Osteocyte (in vitro differentiated cells): ENCODE results near the gene ZFAND6. TPM values are rescaled to one million over a fixed set of nuclear protein-coding genes. Genes with fewer than 3 reads are reported as not detected.
"Not testable (repeated sequence)": the region's sequence is repeated elsewhere in the genome, so short reads cannot be mapped to it uniquely, and the experiment has no call there.

Experiments
- DNase-seq: peaks from one replicate; pipeline ENCODE4 v3.0.0; 2021; ENCODE audit warnings: mixed read lengths; ENCODE audit not compliant: unreplicated experiment; ENCODE audit errors: extremely low spot score
- H3K27ac Mint-ChIP-seq: one replicate; pipeline ENCODE4 v1.8.0; 2021; ENCODE audit warnings: mild to moderate bottlenecking, mixed read lengths; ENCODE audit not compliant: unreplicated experiment
- H3K27me3 Mint-ChIP-seq: one replicate; pipeline ENCODE4 v1.8.0; 2021; ENCODE audit warnings: mixed read lengths; ENCODE audit not compliant: unreplicated experiment
- H3K36me3 Mint-ChIP-seq: one replicate; pipeline ENCODE4 v1.8.0; 2021; ENCODE audit warnings: mixed read lengths; ENCODE audit not compliant: unreplicated experiment
- H3K4me1 Mint-ChIP-seq: one replicate; pipeline ENCODE4 v1.8.0; 2021; ENCODE audit warnings: mixed read lengths; ENCODE audit not compliant: unreplicated experiment
- H3K4me3 Mint-ChIP-seq: one replicate; pipeline ENCODE4 v1.8.0; 2021; ENCODE audit warnings: mild to moderate bottlenecking, moderate library complexity, mixed read lengths; ENCODE audit not compliant: unreplicated experiment
- H3K9me3 Mint-ChIP-seq: one replicate; pipeline ENCODE4 v1.8.0; 2021; ENCODE audit warnings: mixed read lengths; ENCODE audit not compliant: unreplicated experiment
- total RNA-seq: library from RNA; stranded (reverse); gene quantifications from 2 replicates; pipeline ENCODE4 v1.2.1, GENCODE V29; 2021
- TF ChIP-seq, protein P1 (sequence below): fragments of 200-600 bp; sonication (generic); IDR thresholded peaks from 2 replicates; pipeline ENCODE4 v1.5.0; 2021; ENCODE audit warnings: antibody characterized with exemption, mild to moderate bottlenecking, moderate library complexity

The ZFAND6 gene
- total RNA-seq, 1 donor from 2014 or later: 63.8 TPM

- Mint-ChIP-seq H3K4me1 (peaks cover 2% of the 10 kb centered on the region), H3K27ac (no peak overlapping the region), H3K9me3 (peaks cover 8% of the 10 kb centered on the region), H3K4me3 (no peak overlapping the region), H3K27me3 (no peaks in the 10 kb centered on the region), H3K36me3 (no peaks in the 10 kb centered on the region)
- DNase-seq: no peak
- TF ChIP-seq, protein P1, sequence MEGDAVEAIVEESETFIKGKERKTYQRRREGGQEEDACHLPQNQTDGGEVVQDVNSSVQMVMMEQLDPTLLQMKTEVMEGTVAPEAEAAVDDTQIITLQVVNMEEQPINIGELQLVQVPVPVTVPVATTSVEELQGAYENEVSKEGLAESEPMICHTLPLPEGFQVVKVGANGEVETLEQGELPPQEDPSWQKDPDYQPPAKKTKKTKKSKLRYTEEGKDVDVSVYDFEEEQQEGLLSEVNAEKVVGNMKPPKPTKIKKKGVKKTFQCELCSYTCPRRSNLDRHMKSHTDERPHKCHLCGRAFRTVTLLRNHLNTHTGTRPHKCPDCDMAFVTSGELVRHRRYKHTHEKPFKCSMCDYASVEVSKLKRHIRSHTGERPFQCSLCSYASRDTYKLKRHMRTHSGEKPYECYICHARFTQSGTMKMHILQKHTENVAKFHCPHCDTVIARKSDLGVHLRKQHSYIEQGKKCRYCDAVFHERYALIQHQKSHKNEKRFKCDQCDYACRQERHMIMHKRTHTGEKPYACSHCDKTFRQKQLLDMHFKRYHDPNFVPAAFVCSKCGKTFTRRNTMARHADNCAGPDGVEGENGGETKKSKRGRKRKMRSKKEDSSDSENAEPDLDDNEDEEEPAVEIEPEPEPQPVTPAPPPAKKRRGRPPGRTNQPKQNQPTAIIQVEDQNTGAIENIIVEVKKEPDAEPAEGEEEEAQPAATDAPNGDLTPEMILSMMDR: no peak
These were observed 44.3 kb upstream of the ZFAND6 start for GRCh38 chr15:80015156-80015555.

DNA sequence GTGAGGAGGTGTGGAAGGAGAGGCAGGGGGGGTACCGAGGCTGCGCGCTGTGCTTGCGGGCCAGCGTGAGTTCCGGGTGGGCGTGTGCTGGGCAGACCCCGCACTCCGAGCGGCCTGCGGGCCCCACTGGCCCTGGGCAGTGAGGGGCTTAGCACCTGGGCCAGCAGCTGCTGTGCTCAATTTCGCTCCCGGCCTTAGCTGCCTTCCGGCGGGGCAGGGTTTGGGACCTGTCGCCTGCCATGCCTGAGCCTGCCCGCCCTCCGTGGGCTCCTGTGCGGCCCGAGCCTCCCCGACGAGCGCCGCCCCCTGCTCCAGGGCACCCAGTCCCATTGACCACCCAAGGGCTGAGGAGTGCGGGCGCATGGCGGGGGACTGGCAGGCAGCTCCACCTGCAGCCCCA is 43.0 kb upstream of the ZFAND6 start:
- H3K9me3 Mint-ChIP-seq, DNase-seq, H3K27ac Mint-ChIP-seq, H3K4me1 Mint-ChIP-seq, H3K4me3 Mint-ChIP-seq, H3K27me3 Mint-ChIP-seq, H3K36me3 Mint-ChIP-seq: not testable (repeated sequence)

DNA sequence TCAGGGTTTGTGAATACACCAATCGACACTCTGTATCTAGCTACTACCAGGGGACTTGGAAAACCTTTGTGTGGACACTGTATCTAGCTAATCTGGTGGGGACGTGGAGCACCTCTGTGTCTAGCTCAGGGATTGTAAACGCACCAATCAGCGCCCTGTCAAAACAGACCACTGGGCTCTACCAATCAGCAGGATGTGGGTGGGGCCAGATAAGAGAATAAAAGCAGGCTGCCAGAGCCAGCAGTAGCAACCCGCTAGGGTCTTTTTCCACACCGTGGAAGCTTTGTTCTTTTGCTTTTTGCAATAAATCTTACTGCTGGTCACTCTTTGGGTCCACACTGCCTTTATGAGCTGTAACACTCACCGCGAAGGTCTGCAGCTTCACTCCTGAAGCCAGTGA is 42.3 kb upstream of the ZFAND6 start:
- not testable (repeated sequence) for H3K36me3 Mint-ChIP-seq, H3K27ac Mint-ChIP-seq, H3K4me1 Mint-ChIP-seq, H3K4me3 Mint-ChIP-seq, H3K27me3 Mint-ChIP-seq, H3K9me3 Mint-ChIP-seq, DNase-seq

DNA sequence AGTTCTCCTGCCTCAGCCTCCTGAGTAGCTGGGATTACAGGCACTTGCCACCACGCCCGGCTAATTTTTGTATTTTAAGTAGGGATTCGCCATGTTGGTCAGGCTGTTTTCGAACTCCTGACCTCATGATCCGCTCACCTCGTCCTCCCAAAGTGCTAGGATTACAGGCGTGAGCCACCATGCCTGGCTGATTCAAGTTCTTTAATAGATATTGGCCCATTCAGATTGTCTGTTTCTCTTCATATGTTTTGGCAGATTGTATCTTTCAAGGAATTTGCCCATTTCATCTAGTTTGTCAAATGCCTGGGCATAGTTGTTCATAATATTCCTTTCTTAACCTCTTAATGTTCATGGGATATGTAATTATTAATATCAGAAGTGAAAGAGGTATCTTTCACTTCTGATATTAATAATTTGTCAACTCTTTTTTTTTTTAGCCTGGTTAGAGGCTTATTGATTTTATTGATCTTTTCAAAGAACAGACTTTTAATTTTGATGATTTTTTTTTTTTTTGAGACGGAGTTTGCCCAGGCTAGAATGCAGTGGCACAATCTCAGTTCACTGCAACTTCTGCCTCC is 40.2 kb upstream of the ZFAND6 start:
- no peaks in the 10 kb centered on the region for H3K27me3 Mint-ChIP-seq
- H3K4me3 Mint-ChIP-seq: no peak overlapping the region
- no peaks in the 10 kb centered on the region for H3K4me1 Mint-ChIP-seq
- peaks cover 7% of the 10 kb centered on the region for H3K9me3 Mint-ChIP-seq
- DNase-seq: no peak
- TF ChIP-seq, protein P1: no peak
- H3K27ac Mint-ChIP-seq: no peak overlapping the region
- no peaks in the 10 kb centered on the region for H3K36me3 Mint-ChIP-seq

DNA sequence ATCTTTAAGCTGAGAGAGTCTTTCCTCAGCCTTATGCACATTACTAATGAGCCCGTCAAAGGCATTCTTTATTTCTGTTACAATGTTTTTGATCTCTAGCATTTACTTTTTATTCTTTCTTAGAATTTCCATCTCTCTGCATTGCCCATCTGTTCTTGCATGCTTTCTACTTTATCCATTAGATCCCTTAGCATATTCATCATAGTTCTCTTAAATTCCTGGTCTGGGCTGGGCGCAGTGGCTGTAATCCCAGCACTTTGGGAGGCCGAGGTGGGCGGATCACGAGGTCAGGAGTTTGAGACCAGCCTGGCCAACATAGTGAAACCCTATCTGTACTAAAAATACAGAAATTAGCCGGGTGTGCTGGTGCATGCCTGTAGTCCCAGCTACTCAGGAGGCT is 39.3 kb upstream of the ZFAND6 start:
- H3K9me3 Mint-ChIP-seq, H3K4me1 Mint-ChIP-seq, DNase-seq, H3K27me3 Mint-ChIP-seq, H3K4me3 Mint-ChIP-seq, H3K27ac Mint-ChIP-seq, H3K36me3 Mint-ChIP-seq: not testable (repeated sequence)

GRCh38 chr15:80020731-80021130 is 38.7 kb upstream of the ZFAND6 start:
- Mint-ChIP-seq H3K27me3 (no peaks in the 10 kb centered on the region), H3K4me1 (no peaks in the 10 kb centered on the region), H3K27ac (no peak overlapping the region), H3K9me3 (no peaks in the 10 kb centered on the region), H3K36me3 (no peaks in the 10 kb centered on the region), H3K4me3 (no peak overlapping the region)
- DNase-seq: no peak
- TF ChIP-seq, protein P1: no peak

DNA sequence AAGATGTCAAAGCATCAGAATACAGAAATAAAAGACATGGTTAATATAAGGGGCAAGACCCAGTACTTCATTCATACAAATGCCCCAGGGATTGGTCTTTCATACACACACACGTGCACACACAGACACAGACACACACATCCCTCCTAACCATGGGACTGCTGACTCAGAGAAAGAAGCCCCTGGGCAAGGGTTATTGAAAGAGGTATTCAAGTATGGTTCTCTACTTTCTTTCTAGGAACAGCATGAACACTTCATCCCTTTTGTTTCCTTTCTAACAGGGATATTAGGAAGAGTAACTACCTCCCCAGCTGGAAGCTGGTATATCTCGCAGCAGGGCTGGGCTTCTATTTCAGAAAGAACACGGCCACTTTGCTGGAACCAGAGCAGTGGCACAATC is 33.2 kb upstream of the ZFAND6 start:
- Mint-ChIP-seq H3K4me1 (no peaks in the 10 kb centered on the region), H3K4me3 (no peak overlapping the region), H3K27me3 (no peaks in the 10 kb centered on the region), H3K36me3 (no peaks in the 10 kb centered on the region), H3K9me3 (no peaks in the 10 kb centered on the region), H3K27ac (no peak overlapping the region)
- TF ChIP-seq, protein P1: no peak
- no peak for DNase-seq
